Measurements from ENCODE around the gene NKD2. TPM values are rescaled to one million over a fixed set of nuclear protein-coding genes. Genes with fewer than 3 reads are reported as not detected.

NKD2 gene
- total RNA-seq, 1 experiment from 2014 or later, result 12.3 TPM

DNA sequence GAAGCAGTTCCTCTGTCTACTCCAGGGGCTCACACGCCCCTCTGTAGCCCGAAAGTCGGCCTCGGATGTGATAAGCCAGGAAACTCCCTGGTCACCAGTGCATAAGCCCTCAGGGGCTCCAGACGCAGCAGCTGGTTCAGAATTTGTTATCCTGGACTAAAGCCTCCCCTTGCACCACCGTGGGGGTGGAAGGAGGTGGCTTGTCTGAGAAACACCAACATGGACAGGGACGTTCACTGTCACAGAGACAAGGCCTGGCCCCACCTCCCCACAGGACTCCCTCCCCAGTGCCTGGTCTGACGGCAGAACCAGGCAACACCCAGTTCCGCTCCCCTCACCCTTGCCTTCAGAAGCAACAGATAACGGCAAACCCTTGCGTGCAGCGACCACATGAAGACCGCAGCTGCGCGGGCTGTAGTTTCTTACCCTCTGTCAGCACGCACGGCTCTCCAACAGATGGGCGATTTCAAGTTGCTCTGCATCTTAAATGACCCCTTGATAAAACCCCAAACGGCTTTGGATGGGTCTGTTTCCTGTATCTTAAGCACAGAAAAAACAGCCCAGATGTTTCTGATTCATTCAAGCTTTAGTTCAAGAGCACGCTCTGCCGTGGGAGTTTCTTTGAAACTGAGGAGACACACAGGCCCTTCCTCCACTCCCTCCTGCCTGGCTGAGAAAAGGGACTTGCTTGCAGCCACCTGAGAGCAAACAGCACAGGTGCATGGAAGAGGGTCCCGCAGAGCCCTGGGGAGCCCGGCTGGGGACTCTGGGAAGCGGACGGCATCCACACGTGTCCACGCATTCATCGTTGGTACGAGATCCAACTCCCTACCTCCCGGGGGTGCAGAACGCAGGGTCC is 44.7 kb upstream of the NKD2 start:
- no peak for ATAC-seq
- in situ Hi-C loops (cut with HindIII; ENCODE audit: low pct_unique_long_range_greater_than_20kb, low sequenced_read_pairs) (no loop called here), intact Hi-C loops (cut with micrococcal nuclease; ENCODE audit: unreplicated experiment) (no loop called here)
- no peak overlapping the region for H3K4me3 ChIP-seq (ENCODE audit: low read depth in 2 of 2, low read length in 2 of 2)
- TF ChIP-seq, protein P1, sequence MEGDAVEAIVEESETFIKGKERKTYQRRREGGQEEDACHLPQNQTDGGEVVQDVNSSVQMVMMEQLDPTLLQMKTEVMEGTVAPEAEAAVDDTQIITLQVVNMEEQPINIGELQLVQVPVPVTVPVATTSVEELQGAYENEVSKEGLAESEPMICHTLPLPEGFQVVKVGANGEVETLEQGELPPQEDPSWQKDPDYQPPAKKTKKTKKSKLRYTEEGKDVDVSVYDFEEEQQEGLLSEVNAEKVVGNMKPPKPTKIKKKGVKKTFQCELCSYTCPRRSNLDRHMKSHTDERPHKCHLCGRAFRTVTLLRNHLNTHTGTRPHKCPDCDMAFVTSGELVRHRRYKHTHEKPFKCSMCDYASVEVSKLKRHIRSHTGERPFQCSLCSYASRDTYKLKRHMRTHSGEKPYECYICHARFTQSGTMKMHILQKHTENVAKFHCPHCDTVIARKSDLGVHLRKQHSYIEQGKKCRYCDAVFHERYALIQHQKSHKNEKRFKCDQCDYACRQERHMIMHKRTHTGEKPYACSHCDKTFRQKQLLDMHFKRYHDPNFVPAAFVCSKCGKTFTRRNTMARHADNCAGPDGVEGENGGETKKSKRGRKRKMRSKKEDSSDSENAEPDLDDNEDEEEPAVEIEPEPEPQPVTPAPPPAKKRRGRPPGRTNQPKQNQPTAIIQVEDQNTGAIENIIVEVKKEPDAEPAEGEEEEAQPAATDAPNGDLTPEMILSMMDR (IDR thresholded peaks at IDR 0.05), result no peak
- TF ChIP-seq REST (IDR thresholded peaks at IDR 0.05; ENCODE audit: insufficient read depth in 1 of 2, low read depth in 2 of 2, low read length in 1 of 2) (no peak), POLR2AphosphoS5 (IDR thresholded peaks at IDR 0.05; ENCODE audit: low read depth, low read length) (no peak), TCF7L2 (IDR thresholded peaks at IDR 0.05; ENCODE audit: low read depth, low read length) (no peak)
- no TSS peak for BruUV-seq (replicated peaks)
- no peaks in the 10 kb centered on the region for H3K36me3 ChIP-seq (ENCODE audit: control insufficient read depth, insufficient read depth, low read length)
- CTCF ChIA-PET, result no interaction called here
- H3K9me3 ChIP-seq (ENCODE audit: control insufficient read depth, insufficient read depth, low read depth, low read length), result no peaks in the 10 kb centered on the region
- peaks cover 9% of the 10 kb centered on the region for H3K4me1 ChIP-seq (ENCODE audit: control insufficient read depth, insufficient read depth, low read length)
- H3K27me3 ChIP-seq (ENCODE audit: control insufficient read depth, insufficient read depth, low read length), result peaks cover 11% of the 10 kb centered on the region; the same call in 1 of the 2 replicates
- no peak for DNase-seq (ENCODE audit: low read depth, low spot score)
- POLR2A ChIA-PET, result no interaction called here
- no peak overlapping the region for H3K27ac ChIP-seq (ENCODE audit: low read length)

- CTCF ChIA-PET, result no interaction called here
- intact Hi-C loops (cut with micrococcal nuclease; ENCODE audit: unreplicated experiment) (no loop called here), in situ Hi-C loops (cut with HindIII; ENCODE audit: low pct_unique_long_range_greater_than_20kb, low sequenced_read_pairs) (no loop called here)
- H3K4me1 ChIP-seq (ENCODE audit: control insufficient read depth, insufficient read depth, low read length), result 0 out of 2 replicates have a peak, but pooled peaks cover 5% of the 10 kb centered on the region
- no peak overlapping the region for H3K4me3 ChIP-seq (ENCODE audit: low read depth in 2 of 2, low read length in 2 of 2)
- no peaks in the 10 kb centered on the region for H3K36me3 ChIP-seq (ENCODE audit: control insufficient read depth, insufficient read depth, low read length)
- no TSS peak for BruUV-seq (replicated peaks)
- no peak overlapping the region for H3K27ac ChIP-seq (ENCODE audit: low read length)
- POLR2A ChIA-PET, result no interaction called here
- ATAC-seq (no peak), DNase-seq (ENCODE audit: low read depth, low spot score) (no peak)
- TF ChIP-seq TCF7L2 (IDR thresholded peaks at IDR 0.05; ENCODE audit: low read depth, low read length) (no peak), POLR2AphosphoS5 (IDR thresholded peaks at IDR 0.05; ENCODE audit: low read depth, low read length) (no peak), SIN3A (IDR thresholded peaks at IDR 0.05; ENCODE audit: borderline replicate concordance, insufficient read depth, low read depth, low read length) (no peak), REST (IDR thresholded peaks at IDR 0.05; ENCODE audit: insufficient read depth in 1 of 2, low read depth in 2 of 2, low read length in 1 of 2) (no peak)
- TF ChIP-seq, protein P1 (IDR thresholded peaks at IDR 0.05), result no peak
- no peaks in the 10 kb centered on the region for H3K9me3 ChIP-seq (ENCODE audit: control insufficient read depth, insufficient read depth, low read depth, low read length)
- H3K27me3 ChIP-seq (ENCODE audit: control insufficient read depth, insufficient read depth, low read length), result peaks cover 12% of the 10 kb centered on the region; the same call in 1 of the 2 replicates
Observed at GRCh38 chr5:964821-965220, 43.8 kb upstream of the NKD2 start.

Measured in Panc1 (cell line).